ENCODE measurements around the gene NUDCD2.
"Not testable (repeated sequence)": the region's sequence is repeated elsewhere in the genome, so short reads cannot be mapped to it uniquely, and the experiment has no call there.

NUDCD2 gene

DNA sequence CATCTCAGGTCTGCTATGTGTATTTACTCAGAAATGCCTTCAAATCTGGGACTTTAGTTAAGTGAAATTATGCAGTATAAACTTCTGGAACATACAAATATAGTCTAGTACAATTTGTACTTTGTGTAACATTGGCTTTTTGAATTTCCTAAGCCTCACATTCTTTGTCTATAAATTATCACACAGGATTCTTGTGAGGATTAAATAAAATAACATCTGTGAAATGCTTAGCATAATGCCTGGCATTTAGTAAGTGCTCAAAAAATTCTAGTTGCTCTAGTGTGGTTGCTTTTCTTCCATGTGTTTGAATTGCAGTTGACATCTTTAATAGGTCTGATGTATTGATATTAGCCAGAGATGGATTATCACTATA is 3.1 kb upstream of the NUDCD2 start:
- DNase-seq, result no peak

DNA sequence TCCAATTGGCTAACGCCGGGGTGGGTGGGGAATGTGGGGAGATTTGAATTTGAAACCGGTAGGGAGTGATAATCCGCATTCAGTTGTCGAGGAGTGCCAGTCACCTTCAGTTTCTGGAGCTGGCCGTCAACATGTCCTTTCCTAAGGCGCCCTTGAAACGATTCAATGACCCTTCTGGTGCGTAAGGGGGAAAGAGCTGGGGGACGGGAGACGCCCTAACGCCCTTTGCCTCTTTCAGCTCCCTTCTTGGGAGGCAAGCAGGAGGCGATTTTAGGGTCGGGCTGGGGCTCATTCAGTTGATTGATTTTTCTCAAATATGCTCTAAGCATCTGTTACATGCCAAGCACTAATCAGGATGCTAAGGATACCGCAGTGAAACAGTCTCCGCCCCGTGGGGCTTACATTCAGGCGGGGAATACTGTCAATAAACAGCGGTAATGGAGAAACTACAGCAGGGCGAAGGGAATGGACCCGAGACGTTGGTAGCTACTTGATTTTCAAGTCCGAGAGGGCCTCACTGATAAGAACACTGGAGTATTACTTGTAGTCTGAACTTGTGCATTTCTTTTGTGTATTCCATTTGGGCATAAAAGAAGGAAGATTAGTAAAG is 765 bp upstream of the NUDCD2 start, which contains the start of gene HMMR:
HMMR (plus strand) TSS at position 71 of the 610 bp plus-strand sequence; CDS start at position 132, 61 bp downstream.
- DNase-seq, result no peak

DNA sequence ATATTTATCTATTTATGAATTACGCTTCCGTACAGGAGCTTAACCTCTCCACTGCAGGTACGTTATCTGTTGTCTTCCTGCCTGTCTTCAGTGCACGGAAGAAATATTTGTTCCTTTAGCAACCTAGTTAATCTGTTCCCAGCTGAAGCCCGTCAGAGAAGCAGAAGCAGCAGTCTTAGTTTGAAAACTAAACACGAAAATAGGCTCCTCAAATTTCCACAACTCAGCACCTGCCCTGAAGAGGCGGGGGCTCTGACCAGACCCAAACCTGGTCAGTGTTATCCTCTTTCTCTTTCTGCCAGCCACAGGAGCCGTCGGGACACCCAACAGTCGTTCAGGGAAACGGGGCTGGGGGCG is 462 bp downstream of the NUDCD2 start:
- no peak for DNase-seq

DNA sequence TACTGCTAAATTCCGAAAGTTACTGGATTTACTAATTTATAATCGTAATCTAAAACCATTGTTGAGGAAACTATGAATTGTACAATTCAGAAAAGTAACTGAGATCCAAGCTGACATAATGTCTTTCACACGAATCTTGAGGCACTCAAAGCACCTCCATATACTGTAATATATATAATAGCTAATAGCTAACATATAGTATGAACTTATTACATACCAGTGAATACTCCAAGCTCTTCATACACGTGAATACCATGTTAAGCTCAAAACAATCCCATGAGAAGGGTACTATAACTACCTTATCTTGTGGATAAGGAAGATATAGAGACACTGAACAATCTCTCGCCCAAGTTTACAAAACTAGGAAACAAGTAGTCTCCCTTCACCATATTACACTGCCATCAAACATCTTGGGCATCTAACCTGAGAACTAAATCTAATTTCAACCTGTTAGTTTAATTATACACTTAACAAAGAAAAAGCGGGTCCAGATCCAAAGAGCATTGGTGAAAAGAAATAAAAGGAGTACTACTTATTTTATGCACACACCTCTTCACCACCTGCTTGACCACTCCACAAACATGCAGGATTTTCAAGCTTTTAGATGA is 1.0 kb downstream of the NUDCD2 start:
- no peak for DNase-seq

DNA sequence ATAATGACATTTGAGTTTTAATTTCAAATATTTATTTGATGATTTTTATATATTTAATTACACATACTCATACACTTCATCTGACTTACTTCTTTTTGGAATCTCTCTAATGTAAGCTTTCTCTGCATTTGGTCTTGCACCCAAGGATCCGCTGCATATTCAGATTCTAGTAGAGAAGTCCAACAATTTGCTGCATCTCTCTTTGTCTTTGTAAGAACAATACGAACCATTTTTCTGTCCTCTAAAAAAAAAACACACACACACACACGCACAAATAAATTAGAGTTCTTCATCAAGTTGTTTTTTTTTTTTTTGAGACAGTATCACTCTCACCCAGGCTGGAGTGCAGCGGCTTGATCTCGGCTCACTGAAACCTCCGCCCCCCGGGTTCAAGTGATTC is 3.1 kb downstream of the NUDCD2 start:
- no peak for DNase-seq

DNA sequence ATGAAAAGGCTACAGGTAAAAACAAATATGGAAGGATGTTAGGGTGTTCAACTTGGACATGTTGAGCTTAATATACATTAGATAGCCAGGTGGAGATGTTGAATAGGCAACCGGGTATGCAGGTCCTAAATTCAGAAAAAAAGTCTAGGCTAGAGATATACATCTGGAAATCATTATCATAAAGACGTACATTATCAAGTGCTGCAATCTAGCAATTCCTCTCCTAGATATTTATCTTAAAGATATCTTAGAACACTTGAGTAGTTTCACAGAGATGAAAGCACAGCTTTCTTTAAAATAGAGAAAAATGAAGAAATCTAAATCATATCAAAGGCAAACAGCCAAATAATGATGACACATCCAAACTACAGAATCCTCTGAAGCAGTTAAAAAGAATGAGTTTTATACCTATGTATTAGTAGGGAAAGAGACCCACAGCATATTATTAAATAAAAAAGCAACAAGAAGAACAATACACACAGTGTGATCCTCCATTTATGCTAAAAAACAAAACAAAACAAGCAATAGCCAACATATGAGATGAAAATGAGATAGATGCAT is 3.8 kb downstream of the NUDCD2 start:
- DNase-seq, result no peak

DNA sequence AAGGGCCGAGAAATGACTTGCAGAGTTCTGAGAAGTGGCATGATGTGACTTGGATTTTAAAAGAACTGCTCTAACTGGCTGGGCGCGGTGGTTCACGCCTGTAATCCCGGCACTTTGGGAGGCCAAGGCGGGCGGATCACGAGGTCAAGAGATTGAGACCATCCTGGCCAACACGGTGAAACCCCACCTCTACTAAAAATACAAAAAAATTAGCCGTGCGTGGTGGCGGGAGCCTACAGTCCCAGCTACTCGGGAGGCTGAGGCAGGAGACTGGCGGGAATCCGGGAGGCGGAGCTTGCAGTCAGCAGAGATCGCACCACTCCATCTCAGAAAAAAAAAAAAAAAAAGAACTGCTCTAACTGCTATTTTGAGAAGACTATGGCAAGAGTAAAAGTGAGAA is 4.5 kb downstream of the NUDCD2 start:
- not testable (repeated sequence) for DNase-seq

DNA sequence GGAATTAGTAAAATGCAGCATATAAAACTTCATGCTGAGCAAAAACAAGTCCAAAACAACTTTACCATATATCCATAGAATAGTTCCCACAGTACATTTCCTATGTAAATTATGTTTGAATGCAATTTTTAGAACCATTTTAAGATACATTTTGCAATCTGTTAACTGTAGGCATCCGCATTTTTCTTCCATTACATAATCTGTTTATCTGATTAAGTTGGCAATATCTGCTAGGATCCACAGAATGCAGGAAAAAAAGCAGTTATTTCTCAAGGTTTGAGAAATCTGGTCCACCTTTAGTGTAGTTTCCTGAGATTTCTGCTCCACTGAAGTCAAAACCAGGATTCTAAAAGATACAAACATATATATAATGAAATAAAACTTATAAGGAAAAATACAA is 6.2 kb downstream of the NUDCD2 start:
- DNase-seq, result no peak

DNA sequence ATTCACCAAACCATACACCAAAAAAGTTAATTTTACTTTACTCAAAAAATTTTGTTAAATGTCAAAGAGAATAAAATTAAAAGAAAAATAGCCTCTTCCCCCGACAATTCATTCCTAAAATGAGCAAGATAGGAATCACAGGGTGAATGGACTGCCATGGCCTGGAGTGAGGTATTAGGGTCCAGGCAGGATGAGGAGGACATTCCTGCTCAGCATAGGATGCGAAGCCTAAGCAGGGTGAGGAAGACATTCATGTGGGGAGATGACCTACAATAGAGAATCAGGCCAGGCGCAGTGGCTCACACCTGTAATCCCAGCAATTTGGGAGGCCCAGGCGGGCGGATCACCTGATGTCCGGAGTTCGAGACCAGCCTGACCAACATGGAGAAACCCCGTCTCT is 8.4 kb downstream of the NUDCD2 start:
- no peak for DNase-seq

DNA sequence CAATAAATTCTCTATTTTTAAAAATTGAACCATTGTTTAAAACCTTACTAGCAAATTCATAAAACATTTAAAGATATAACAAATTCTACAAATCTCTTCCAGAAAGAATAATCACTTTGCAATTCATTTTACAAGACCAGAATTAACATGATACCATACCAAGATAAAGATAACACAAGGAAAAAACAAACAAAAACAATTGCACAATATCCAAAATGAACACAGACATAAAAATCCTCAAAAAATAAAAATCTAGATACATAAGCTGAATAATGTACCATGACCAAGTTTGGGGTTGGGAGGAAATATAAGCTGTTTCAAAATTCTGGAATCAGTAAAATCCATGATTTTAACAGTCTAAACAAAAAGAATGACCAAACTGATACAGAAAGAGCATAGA is 11.4 kb downstream of the NUDCD2 start:
- DNase-seq, result no peak

DNA sequence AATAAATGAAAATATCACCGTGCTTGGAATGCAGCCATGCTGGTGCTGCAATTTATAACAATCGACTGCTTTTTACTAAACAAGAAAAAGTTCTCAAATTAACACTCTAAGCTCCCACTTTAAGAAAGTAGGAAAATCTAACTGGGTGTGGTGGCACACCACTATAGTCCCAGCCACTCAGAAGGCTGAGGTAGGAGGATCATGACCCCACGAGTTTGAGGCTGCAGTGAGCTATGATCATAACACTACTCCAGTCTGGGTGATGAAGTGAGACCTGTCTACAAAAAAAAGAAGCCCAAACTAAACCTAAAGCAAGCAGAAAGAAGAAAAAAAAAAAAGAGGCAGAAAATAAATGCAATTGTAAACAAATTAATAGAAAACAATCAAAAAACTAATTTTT is 12.0 kb downstream of the NUDCD2 start:
- no peak for DNase-seq

DNA sequence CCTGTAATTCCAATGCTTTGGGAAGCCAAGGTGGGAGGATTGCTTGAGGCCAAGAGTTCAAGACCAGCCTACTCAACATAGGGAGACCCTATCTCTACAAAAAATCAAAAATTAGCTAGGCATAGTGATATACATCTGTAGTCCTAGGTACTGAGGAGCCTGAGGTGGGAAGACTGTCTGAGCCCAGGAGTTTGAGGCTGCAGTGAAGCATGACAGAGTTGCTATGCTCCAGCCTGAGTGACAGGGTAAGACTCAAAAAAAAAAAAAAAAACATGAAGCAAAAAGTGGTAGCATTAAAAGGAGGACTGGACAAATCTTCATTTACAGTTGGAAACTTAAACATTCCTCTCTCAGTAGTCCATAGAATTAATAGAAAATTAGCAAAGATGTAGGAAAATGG is 12.7 kb downstream of the NUDCD2 start:
- DNase-seq, result no peak

DNA sequence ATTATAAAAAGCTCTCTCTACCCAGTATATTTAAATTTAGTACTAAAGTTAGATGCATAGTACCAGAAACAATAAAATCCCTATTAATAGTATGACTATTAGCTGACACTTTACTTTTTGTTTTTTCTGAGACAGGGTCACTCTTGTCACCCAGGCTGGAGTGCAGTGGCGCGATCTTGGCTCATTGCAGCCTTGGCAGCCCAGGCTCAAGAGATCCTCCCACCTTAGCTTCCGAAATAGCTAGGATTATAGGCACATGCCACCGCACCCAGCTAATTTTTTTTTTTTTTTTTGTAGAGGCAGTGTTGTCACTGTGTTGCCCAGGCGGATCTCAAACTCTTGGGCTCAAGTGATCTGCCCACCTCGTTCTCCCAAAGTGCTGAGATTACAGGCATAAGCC is 14.6 kb downstream of the NUDCD2 start:
- DNase-seq, result no peak

DNA sequence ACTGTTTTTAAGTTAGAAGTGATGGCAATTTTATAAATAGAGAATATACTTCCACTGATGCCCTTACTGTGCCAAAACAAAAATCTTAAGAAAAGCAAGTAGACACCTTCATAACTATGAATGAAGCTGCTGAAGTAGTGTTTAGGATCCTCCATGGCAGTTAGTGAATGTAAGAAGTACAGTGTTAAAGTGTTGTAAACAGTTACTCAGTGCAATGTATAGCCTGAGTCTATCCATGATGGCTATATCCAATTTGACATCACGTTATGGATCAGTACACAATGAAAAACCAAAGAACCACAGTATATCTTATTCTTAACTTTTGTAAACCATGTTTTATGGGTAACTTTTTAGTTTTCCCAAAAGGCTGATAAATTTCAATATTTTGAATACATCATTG is 15.4 kb downstream of the NUDCD2 start:
- DNase-seq, result no peak

DNA sequence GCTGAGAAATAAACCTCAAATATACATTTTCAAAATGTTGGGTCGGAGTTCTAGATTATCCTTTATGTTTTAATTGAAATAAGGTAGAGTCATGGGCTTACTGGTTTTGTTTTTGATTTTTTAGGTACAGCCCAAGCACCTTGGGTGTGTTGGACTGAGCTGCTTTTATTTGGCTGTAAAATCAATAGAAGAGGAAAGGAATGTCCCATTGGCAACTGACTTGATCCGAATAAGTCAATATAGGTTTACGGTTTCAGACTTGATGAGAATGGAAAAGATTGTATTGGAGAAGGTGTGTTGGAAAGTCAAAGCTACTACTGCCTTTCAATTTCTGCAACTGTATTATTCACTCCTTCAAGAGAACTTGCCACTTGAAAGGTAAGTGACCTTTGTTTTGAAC is 18.9 kb downstream of the NUDCD2 start:
- no peak for DNase-seq

DNA sequence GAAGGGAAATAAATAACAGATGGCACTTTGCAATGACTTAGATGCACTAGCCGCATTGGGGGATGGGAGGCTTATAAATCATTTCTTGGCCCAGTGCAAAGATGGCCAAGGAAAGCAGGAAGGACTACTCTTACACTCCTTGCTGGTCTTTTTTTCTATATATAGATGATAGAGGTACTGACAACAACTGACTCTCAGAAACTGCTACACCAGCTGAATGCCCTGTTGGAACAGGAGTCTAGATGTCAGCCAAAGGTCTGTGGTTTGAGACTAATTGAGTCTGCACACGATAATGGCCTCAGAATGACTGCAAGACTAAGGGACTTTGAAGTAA is 20.8 kb downstream of the NUDCD2 start:
- DNase-seq, result no peak

DNA sequence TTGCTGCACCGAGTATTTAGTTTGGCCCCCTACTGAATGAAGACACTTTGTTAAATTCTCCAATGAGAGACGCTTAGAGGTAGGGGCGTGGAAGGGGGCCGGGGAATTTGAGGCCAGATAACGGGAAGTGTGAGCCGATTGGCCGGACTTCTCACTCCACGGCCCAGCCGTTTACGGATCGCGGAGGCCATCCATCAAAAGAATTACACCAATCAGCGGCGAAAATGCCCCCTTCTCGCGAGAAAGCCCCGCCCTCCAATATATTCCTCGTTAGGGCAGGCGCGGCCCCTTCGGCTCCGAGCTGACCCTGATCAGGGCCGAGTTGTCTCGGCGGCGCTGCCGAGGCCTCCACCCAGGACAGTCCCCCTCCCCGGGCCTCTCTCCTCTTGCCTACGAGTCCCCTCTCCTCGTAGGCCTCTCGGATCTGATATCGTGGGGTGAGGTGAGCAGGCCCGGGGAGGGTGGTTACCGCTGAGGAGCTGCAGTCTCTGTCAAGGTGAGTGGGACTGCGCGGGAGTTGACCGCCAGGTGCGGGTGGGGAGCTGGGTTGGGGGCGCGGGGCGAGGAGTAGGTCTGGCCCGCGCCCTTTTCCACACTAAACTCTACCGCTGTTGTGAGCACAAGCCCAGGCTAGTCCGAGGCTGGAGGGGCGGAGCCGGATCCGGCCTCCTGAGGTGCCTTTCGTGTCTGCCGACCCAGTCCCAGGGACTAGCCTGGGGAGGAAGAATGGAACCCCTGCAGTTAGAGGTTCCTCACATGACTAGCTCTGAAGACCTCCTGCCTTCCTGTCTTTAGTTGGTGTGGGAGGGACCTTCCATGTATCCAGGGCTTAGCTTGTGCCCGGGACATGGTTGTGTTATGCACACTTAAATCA is 22.4 kb downstream of the NUDCD2 start, which contains the start of gene CCNG1:
CCNG1 (plus strand) TSS at position 287 of the 874 bp plus-strand sequence. CDS start 1,662 bp downstream, outside the sequence.
- DNase-seq, result peak; percentile 87

DNA sequence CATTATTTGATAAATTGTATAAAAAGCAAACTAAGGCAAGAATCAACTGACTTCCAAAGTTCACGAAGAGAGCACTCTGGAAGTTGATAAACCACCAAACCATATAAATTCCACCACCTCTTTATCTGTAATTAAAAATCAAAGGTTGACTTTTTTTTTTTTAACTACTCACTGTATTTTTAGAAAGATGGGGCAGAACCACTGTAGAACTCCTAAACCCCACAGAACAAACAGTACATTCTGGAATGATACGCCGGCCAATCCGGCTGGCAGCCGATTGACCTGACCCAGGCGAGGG is 22.9 kb downstream of the NUDCD2 start:
- no peak for DNase-seq

DNA sequence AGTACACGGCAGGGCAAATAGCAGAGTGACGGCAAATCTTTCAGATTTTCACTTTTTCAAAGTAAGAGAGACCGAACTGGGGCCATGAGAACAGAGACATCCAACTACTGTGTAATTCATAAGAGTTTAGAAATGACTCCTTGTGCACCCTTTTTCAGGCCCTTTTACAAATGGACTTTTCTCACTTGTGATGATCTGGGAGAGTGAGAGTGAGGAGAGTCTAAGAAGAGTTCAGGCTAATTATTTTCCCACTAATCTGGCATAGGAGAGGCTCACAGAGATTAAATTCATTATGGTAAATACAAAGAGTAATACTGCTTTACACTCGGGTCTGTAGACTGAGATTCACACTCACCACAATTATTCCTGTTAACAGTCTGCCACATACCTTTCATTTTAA is 23.4 kb downstream of the NUDCD2 start:
- no peak for DNase-seq

DNA sequence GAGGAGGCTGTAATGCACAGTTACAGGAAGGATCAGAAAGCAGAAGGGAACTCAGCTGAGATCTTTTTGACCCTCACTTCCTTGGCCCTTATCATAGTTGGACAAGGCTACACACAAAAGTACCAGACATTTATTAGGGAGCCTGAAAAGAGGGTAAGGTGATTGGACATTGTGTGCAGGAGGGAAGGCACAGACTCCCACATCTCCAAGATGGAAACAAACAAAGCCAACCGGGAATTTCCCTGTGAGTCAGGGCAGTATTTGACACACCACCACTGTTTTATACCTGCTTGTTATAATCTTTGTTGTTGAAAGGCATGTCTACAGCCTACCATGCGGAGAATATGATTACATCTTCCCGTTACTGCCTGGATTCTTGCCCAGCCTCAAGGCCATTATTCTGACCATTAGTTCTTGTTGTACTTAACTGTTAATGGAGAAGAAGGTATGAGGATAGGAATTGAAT is 25.5 kb downstream of the NUDCD2 start:
- no peak for DNase-seq

DNA sequence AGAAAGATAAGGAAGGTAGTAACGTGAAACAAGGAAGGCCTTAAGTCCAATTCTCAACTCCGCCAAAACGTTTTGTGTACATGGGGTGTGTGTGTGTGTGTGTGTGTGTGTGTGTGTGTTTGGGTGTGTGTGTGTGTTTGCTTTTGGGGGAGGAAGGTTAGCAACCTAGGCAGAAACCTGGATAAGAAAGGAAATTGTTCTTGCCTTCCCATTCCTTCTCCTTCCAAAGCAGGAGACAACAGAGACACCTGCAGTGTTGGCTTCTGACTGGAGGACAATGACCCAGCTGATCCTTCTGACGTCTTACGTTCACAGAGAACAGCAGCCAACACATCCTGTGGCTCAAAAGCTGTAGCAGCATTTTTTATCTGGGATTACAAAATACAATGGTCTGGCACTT is 26.6 kb downstream of the NUDCD2 start:
- DNase-seq, result no peak

DNA sequence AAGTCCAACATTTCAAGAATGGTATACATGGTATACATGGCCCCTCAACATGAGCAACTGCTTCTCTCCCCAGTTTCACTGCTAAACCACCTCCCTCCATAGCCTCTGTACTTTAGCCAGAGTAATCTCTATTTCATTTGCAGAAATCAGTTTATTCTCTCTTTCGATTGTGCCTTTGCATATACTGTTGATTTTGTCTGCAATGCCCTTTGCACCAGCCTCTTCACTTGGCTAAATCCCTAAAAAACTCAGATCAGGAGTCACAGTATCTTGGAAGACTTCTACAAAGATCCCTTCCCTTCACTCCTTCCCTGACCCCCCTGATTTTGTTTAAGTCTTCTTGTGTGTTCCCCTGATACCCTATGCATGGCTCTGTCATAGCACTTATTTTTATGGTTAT is 27.4 kb downstream of the NUDCD2 start:
- DNase-seq, result no peak

DNA sequence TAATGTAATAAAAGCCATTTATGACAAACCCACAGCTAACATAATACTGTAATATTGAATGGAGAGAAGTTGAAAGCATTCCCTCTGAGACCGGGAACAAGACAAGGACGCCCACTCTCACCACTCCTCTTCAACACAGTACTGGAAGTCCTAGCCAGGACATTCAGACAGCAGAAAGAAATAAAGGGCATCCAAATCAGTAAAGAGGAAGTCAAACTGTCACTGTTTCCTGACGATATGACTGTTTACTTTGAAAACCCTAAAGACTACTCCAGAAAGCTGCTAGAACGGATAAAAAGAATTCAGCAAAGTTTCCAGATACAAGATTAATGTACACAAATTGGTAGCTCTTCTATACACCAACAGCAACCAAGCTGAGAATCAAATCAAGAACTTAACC is 33.8 kb downstream of the NUDCD2 start:
- not testable (repeated sequence) for DNase-seq

DNA sequence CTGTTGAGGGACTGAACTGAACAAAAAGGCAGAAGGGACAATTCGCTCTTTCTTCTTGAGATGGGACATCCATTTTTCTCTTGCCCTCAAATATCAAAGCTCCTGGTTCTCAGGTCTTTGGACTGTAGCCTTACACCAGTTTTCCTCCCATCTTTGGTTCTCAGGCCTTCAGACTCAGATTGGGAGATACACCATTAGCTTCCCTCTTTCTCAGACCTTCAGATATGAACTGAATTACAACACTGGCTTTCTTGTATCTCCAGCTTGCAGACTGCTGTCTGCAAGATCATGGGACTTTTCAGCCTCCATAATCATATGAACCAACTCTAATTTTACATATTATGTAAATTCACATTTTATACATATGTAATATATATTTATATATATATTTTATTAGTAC is 35.1 kb downstream of the NUDCD2 start:
- DNase-seq, result no peak

Data from activated naive CD4-positive, alpha-beta T cell treated with anti-CD3 and anti-CD28 coated beads, Interleukin-2, amount 50 U/mL, for 16 hours (primary cell).